ENCODE results near the gene GSTK1. TPM values are rescaled to one million over a fixed set of nuclear protein-coding genes. Genes with fewer than 3 reads are reported as not detected.

The GSTK1 gene
- total and polyA plus RNA-seq, 9 of the 15 experiments (the other 6 are each of a cell fraction or from before 2014, with no cell fraction given): 155 to 441 (median 233) TPM

GRCh38 chr7:143304938-143305337 is 41.7 kb downstream of the GSTK1 start (continued):
- no peak for TF ChIP-seq CHD7 (IDR thresholded peaks at IDR 0.05; ENCODE audit: low read depth, low read length)
- no peak for TF ChIP-seq SMARCA4 (IDR thresholded peaks at IDR 0.05)
- no peak for TF ChIP-seq XRCC3 (IDR thresholded peaks at IDR 0.05)
- TF ChIP-seq CTCFL (IDR thresholded peaks at IDR 0.05; ENCODE audit: borderline replicate concordance, insufficient read depth, low read depth, low read length, poor library complexity, severe bottlenecking): no peak
- no peak for TF ChIP-seq KAT2B (IDR thresholded peaks at IDR 0.05; ENCODE audit: low read depth, low read length)
- TF ChIP-seq SNAPC5 (CRISPR knock-in tag; IDR thresholded peaks at IDR 0.05): no peak
- no peak for TF ChIP-seq ETV6 (IDR thresholded peaks at IDR 0.05; ENCODE audit: borderline replicate concordance in 1 of 2, low read depth in 2 of 2, low read length in 1 of 2)
- no peak for TF ChIP-seq ETV6 (CRISPR knock-in tag; IDR thresholded peaks at IDR 0.05; ENCODE audit: borderline replicate concordance)
- TF ChIP-seq, protein P1, sequence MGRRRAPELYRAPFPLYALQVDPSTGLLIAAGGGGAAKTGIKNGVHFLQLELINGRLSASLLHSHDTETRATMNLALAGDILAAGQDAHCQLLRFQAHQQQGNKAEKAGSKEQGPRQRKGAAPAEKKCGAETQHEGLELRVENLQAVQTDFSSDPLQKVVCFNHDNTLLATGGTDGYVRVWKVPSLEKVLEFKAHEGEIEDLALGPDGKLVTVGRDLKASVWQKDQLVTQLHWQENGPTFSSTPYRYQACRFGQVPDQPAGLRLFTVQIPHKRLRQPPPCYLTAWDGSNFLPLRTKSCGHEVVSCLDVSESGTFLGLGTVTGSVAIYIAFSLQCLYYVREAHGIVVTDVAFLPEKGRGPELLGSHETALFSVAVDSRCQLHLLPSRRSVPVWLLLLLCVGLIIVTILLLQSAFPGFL (CRISPR knock-in tag; IDR thresholded peaks at IDR 0.05): 0 out of 2 replicates have a peak, but pooled peaks have one; percentile 56

All from K562 (cell line).